ENCODE data around the gene H2AZ2. TPM values are rescaled to one million over a fixed set of nuclear protein-coding genes. Genes with fewer than 3 reads are reported as not detected.
"Not testable (repeated sequence)": the region's sequence is repeated elsewhere in the genome, so short reads cannot be mapped to it uniquely, and the experiment has no call there.

Gene H2AZ2
- total and polyA plus RNA-seq, 8 donors, result 32.4 to 194 (median 104) TPM

- whole genome bisulfite sequencing, 5 donors, result 74 to 84% (median 75%) methylated on average over 4 of the region's 4 CpGs
- intact Hi-C loops (cut with DNase I; ENCODE audit: low total_unique reads), result no loop called here
- H3K4me1 ChIP-seq, result peaks cover 11 to 46% (median 27%) of the 10 kb centered on the region in 4 donors
Observed at GRCh38 chr7:44876393-44876792, 28.5 kb upstream of the H2AZ2 start.

GRCh38 chr7:44875241-44875640 is 27.4 kb upstream of the H2AZ2 start:
- WGBS, 5 donors, result 89 to 93% (median 92%) methylated on average over 11 of the region's 11 CpGs
- Histone ChIP-seq H3K4me3 (no peak overlapping the region), H3K27ac (no peak overlapping the region), H3K36me3 (peaks cover 0 to 3% (median under 1%) of the 10 kb centered on the region in 4 donors), H3K27me3 (no peaks in the 10 kb centered on the region), H3K4me1 (peaks cover 0 to 35% (median 15%) of the 10 kb centered on the region in 4 donors), H3K9me3 (peaks cover 0 to 11% (median 0%) of the 10 kb centered on the region in 4 donors)
- DNase-seq, result no peak
- TF ChIP-seq, protein P1, sequence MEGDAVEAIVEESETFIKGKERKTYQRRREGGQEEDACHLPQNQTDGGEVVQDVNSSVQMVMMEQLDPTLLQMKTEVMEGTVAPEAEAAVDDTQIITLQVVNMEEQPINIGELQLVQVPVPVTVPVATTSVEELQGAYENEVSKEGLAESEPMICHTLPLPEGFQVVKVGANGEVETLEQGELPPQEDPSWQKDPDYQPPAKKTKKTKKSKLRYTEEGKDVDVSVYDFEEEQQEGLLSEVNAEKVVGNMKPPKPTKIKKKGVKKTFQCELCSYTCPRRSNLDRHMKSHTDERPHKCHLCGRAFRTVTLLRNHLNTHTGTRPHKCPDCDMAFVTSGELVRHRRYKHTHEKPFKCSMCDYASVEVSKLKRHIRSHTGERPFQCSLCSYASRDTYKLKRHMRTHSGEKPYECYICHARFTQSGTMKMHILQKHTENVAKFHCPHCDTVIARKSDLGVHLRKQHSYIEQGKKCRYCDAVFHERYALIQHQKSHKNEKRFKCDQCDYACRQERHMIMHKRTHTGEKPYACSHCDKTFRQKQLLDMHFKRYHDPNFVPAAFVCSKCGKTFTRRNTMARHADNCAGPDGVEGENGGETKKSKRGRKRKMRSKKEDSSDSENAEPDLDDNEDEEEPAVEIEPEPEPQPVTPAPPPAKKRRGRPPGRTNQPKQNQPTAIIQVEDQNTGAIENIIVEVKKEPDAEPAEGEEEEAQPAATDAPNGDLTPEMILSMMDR (IDR thresholded peaks at IDR 0.05), result no peak
- TF ChIP-seq POLR2A (IDR thresholded peaks at IDR 0.05), result no peak
- no peak for TF ChIP-seq EP300 (IDR thresholded peaks at IDR 0.05)
- no peak for TF ChIP-seq POLR2AphosphoS5 (IDR thresholded peaks at IDR 0.05)
- intact Hi-C loops (cut with DNase I; ENCODE audit: low total_unique reads), result no loop called here

More at GRCh38 chr7:44876393-44876792, 28.5 kb upstream of the H2AZ2 start:
- no peak overlapping the region for H3K4me3 ChIP-seq
- H3K27ac ChIP-seq, result no peak overlapping the region
- H3K36me3 ChIP-seq, result peaks cover 0 to 4% (median 1%) of the 10 kb centered on the region in 4 donors
- peaks cover 0 to 7% (median 0%) of the 10 kb centered on the region in 4 donors for H3K9me3 ChIP-seq
- H3K27me3 ChIP-seq, result no peaks in the 10 kb centered on the region
- TF ChIP-seq, protein P1 (IDR thresholded peaks at IDR 0.05), result no peak
- TF ChIP-seq EP300 (IDR thresholded peaks at IDR 0.05), result no peak
- TF ChIP-seq POLR2AphosphoS5 (IDR thresholded peaks at IDR 0.05), result no peak
- TF ChIP-seq POLR2A (IDR thresholded peaks at IDR 0.05), result no peak
- DNase-seq, result no peak

- Histone ChIP-seq H3K4me3 (no peak overlapping the region), H3K36me3 (no peaks in the 10 kb centered on the region), H3K4me1 (peaks cover 0 to 12% (median 0%) of the 10 kb centered on the region in 4 donors), H3K9me3 (peaks cover 0 to 11% (median 0%) of the 10 kb centered on the region in 4 donors), H3K27ac (no peak overlapping the region), H3K27me3 (no peaks in the 10 kb centered on the region)
- TF ChIP-seq POLR2AphosphoS5 (IDR thresholded peaks at IDR 0.05), result no peak
- no peak for TF ChIP-seq POLR2A (IDR thresholded peaks at IDR 0.05)
- no peak for TF ChIP-seq EP300 (IDR thresholded peaks at IDR 0.05)
- TF ChIP-seq, protein P1 (IDR thresholded peaks at IDR 0.05), result no peak
- WGBS, 5 donors, result 90 to 100% (median 93%) methylated on average over 1 of the region's 1 CpG
- no peak for DNase-seq
- intact Hi-C loops (cut with DNase I; ENCODE audit: low total_unique reads), result no loop called here
Observed at GRCh38 chr7:44872787-44873186, 24.9 kb upstream of the H2AZ2 start.

DNA sequence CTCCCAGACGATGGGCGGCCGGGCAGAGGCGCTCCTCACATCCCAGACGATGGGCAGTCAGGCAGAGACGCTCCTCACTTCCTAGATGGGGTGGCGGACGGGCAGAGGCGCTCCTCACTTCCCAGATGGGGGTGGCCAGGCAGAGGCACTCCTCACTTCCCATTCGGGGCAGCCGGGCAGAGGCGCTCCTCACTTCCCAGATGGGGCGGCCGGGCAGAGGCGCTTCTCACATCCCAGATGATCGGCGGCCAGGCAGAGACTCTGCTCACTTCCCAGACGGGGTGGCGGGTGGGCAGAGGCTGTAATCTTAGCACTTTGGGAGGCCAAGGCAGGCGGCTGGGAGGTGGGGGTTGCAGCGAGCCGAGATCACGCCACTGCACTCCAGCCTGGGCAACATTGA is 24.0 kb upstream of the H2AZ2 start:
- H3K27me3 ChIP-seq; intact Hi-C loops (cut with DNase I; ENCODE audit: low total_unique reads); H3K4me1 ChIP-seq; H3K4me3 ChIP-seq; H3K36me3 ChIP-seq; H3K27ac ChIP-seq; DNase-seq: not testable (repeated sequence)
- 94 to 100% (median 97%) methylated on average over 8 to 23 of the region's 23 CpGs for WGBS, 5 donors
- H3K9me3 ChIP-seq, result peaks cover 0 to 11% (median 0%) of the 10 kb centered on the region in 4 donors

DNA sequence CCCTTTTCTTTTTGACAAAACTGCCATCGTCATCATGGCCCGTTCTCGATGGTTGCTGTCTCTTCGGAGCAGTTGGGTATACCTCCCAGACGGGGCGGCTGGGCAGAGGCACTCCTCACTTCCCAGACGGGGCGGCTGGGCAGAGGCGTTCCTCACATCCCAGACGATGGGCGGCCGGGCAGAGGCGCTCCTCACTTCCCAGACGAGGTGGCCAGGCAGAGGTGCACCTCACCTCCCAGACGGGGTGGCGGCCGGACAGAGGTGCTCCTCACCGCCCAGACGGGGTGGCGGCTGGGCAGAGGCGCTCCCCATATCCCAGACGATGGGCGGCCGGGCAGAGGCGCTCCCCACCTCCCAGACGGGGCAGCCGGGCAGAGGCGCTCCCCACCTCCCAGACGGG is 22.9 kb upstream of the H2AZ2 start:
- H3K4me3 ChIP-seq, DNase-seq: not testable (repeated sequence)

DNA sequence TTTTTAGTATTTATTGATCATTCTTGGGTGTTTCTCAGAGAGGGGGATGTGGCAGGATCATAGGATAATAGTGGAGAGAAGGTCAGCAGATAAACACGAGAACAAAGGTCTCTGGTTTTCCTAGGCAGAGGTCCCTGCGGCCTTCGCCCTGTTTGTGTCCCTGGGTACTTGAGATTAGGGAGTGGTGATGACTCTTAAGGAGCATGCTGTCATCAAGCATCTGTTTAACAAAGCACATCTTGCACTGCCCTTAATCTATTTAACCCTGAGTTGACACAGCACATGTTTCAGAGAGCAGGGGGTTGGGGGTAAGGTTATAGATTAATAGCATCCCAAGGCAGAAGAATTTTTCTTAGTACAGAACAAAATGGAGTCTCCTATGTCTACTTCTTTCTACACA is 22.4 kb upstream of the H2AZ2 start:
- H3K27ac ChIP-seq; H3K27me3 ChIP-seq; H3K36me3 ChIP-seq; intact Hi-C loops (cut with DNase I; ENCODE audit: low total_unique reads); H3K4me3 ChIP-seq; DNase-seq; H3K4me1 ChIP-seq: not testable (repeated sequence)
- peaks cover 0 to 11% (median 0%) of the 10 kb centered on the region in 4 donors for H3K9me3 ChIP-seq
- 87 to 94% (median 89%) methylated on average over 3 of the region's 3 CpGs for WGBS, 5 donors

More for the DNA sequence above, 22.9 kb upstream of the H2AZ2 start:
- H3K36me3 ChIP-seq; intact Hi-C loops (cut with DNase I; ENCODE audit: low total_unique reads); H3K27ac ChIP-seq; H3K4me1 ChIP-seq; H3K27me3 ChIP-seq: not testable (repeated sequence)
- peaks cover 0 to 11% (median 0%) of the 10 kb centered on the region in 4 donors for H3K9me3 ChIP-seq
- WGBS, 5 donors, result 91 to 95% (median 93%) methylated on average over 10 to 27 of the region's 29 CpGs
